HEK293 (cell line): ENCODE data around the gene PPP1R10.

Experiments
- CTCF ChIA-PET: fragments of 350-600 bp; formaldehyde crosslinking; extraction: SDS; loops from one replicate; lab custom pipeline; 2021; ENCODE audit warnings: antibody characterized with exemption; lab: Yijun Ruan, JAX
- POLR2A ChIA-PET: fragments of 300-600 bp; formaldehyde crosslinking; extraction: SDS; loops from one replicate; lab custom pipeline; 2020; ENCODE audit warnings: antibody characterized with exemption, inconsistent platforms; lab: Yijun Ruan, JAX
- H3K27ac ChIP-seq: fragments of 200-500 bp; sonication (Bioruptor generic); 2 replicates; pipeline ENCODE4 v1.5.1; 2014; ENCODE audit warnings: low read depth, low read length, control low read depth, inconsistent platforms; ENCODE audit errors: extremely low read depth
- H3K36me3 ChIP-seq, 2 experiments: fragments of 200-500 bp in 1 of 2; sonication (Bioruptor generic) in 1 of 2; 1 replicate in 1 of 2; 2 replicates in 1 of 2; pipeline ENCODE4 v1.5.1; 2014 to 2017; ENCODE audit warnings: inconsistent platforms in 2 of 2, low read length in 2 of 2; ENCODE audit not compliant: control insufficient read depth in 2 of 2, insufficient read depth in 1 of 2
- H3K4me1 ChIP-seq: fragments of 200-500 bp; sonication (Bioruptor generic); 2 replicates; pipeline ENCODE4 v1.5.1; 2014; ENCODE audit warnings: mild to moderate bottlenecking, low read length, inconsistent platforms; ENCODE audit not compliant: control insufficient read depth, insufficient read depth
- H3K4me3 ChIP-seq: 2 replicates; pipeline ENCODE4 v1.5.1; 2011; ENCODE audit warnings: low read depth, mild to moderate bottlenecking, control low read depth, low read length, moderate library complexity
- H3K9me3 ChIP-seq: fragments of 200-500 bp; sonication (Bioruptor generic); 2 replicates; pipeline ENCODE4 v1.5.1; 2014; ENCODE audit warnings: low read depth, low read length, inconsistent platforms; ENCODE audit not compliant: control insufficient read depth, insufficient read depth
- GLI4 ChIP-seq: fragments of 450-650 bp; formaldehyde crosslinking; IDR thresholded peaks from 2 replicates; pipeline ENCODE4 v1.5.1; 2016; ENCODE audit warnings: missing biosample characterization, missing genetic modification characterization
- HOXD13 ChIP-seq: sonication (generic); formaldehyde crosslinking; IDR thresholded peaks from 2 replicates; pipeline ENCODE4 v1.8.0; 2022; ENCODE audit warnings: missing genetic modification reagents, borderline replicate concordance
- ZFP37 ChIP-seq: fragments of 450-650 bp; formaldehyde crosslinking; IDR thresholded peaks from 2 replicates; pipeline ENCODE4 v1.5.1; 2016; ENCODE audit warnings: missing biosample characterization, missing genetic modification characterization
- ZFP41 ChIP-seq: fragments of 450-650 bp; formaldehyde crosslinking; IDR thresholded peaks from 2 replicates; pipeline ENCODE4 v1.5.1; 2016; ENCODE audit warnings: missing biosample characterization, missing genetic modification characterization, borderline replicate concordance
- ZNF184 ChIP-seq: fragments of 450-650 bp; IDR thresholded peaks from 2 replicates; pipeline ENCODE4 v1.5.1; 2018; ENCODE audit warnings: missing biosample characterization, mild to moderate bottlenecking, missing genetic modification characterization
- ZNF2 ChIP-seq: fragments of 450-650 bp; formaldehyde crosslinking; IDR thresholded peaks from 2 replicates; pipeline ENCODE4 v1.5.1; 2016; ENCODE audit warnings: missing biosample characterization, missing genetic modification characterization
- ZNF292 ChIP-seq: fragments of 450-650 bp; formaldehyde crosslinking; IDR thresholded peaks from 2 replicates; pipeline ENCODE4 v1.5.1; 2016; ENCODE audit warnings: low read depth, missing biosample characterization, missing genetic modification characterization, borderline replicate concordance
- ZNF449 ChIP-seq: fragments of 450-650 bp; formaldehyde crosslinking; IDR thresholded peaks from 2 replicates; pipeline ENCODE4 v1.5.1; 2017; ENCODE audit warnings: missing biosample characterization, mild to moderate bottlenecking, missing genetic modification characterization, moderate library complexity
- ZNF530 ChIP-seq: fragments of 450-650 bp; formaldehyde crosslinking; IDR thresholded peaks from 2 replicates; pipeline ENCODE4 v1.5.1; 2016; ENCODE audit warnings: low read depth, missing biosample characterization, missing genetic modification characterization
- ZNF555 ChIP-seq: fragments of 450-650 bp; formaldehyde crosslinking; conservative IDR thresholded peaks from 2 replicates; pipeline ENCODE4 v1.5.1; 2017; ENCODE audit warnings: missing biosample characterization, mild to moderate bottlenecking, missing genetic modification characterization, inconsistent platforms
- ZNF558 ChIP-seq: fragments of 450-650 bp; formaldehyde crosslinking; IDR thresholded peaks from 2 replicates; pipeline ENCODE4 v1.5.1; 2016; ENCODE audit warnings: missing biosample characterization, missing genetic modification characterization
- ZNF610 ChIP-seq: fragments of 450-650 bp; formaldehyde crosslinking; IDR thresholded peaks from 2 replicates; pipeline ENCODE4 v1.5.1; 2016; ENCODE audit warnings: missing biosample characterization, missing genetic modification characterization, borderline replicate concordance
- ZSCAN30 ChIP-seq: fragments of 450-650 bp; IDR thresholded peaks from 2 replicates; pipeline ENCODE4 v1.5.1; 2018; ENCODE audit warnings: missing biosample characterization, mild to moderate bottlenecking, missing genetic modification characterization, moderate library complexity
- TF ChIP-seq, protein P1 (sequence below): fragments of 450-650 bp; formaldehyde crosslinking; IDR thresholded peaks from 2 replicates; pipeline ENCODE4 v1.5.1; 2016; ENCODE audit warnings: missing biosample characterization, missing genetic modification characterization
- TF ChIP-seq, protein P2 (sequence below): fragments of 450-650 bp; formaldehyde crosslinking; IDR thresholded peaks from 2 replicates; pipeline ENCODE4 v1.5.1; 2017; ENCODE audit warnings: missing biosample characterization, missing genetic modification characterization
- TF ChIP-seq, protein P3 (sequence below): fragments of 450-650 bp; formaldehyde crosslinking; IDR thresholded peaks from 2 replicates; pipeline ENCODE4 v1.5.1; 2016; ENCODE audit warnings: missing biosample characterization, missing genetic modification characterization

Gene PPP1R10

DNA sequence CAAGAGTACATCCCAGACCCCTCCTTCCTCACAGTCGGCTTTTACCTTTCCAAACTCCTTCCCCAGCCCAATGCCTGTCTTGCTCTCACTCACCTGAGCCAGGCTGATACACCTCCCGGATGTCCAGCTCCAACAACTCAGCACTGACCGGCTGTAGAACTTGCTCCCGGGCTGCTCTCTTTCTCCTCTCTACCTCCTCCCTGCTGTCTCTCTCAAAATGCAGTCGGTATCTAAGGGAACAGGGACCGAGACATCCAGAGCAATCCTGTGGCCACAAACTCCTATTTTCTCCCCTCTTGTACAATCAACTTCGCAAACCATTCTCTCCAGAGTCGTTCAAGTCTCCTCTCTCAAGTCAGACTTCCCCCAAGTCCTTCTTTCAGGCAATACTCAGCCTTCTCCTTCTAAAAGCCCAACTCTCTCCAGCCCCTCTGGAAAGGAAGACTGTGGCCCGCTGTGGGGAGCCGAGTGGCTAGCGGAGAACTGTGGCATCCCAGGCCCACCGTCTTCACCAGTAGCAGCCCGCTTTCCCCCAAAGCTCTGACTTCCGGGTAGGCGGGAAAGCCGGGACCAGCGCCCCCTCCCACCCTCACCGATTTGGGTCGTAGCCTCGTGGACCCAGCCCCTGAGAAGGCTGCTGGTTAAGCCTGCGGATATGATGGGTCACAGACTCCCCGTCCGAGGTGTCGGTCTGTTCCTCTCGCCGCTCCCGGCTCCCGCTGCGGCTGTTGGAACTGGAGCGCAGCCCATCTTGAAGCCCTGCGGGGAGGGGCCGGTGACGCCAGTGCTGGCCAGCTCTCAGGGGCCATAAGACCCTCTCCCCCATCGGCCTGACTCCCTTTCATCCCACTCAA lies 61.9 kb downstream of the PPP1R10 start (continued):
- TF ChIP-seq, protein P1, sequence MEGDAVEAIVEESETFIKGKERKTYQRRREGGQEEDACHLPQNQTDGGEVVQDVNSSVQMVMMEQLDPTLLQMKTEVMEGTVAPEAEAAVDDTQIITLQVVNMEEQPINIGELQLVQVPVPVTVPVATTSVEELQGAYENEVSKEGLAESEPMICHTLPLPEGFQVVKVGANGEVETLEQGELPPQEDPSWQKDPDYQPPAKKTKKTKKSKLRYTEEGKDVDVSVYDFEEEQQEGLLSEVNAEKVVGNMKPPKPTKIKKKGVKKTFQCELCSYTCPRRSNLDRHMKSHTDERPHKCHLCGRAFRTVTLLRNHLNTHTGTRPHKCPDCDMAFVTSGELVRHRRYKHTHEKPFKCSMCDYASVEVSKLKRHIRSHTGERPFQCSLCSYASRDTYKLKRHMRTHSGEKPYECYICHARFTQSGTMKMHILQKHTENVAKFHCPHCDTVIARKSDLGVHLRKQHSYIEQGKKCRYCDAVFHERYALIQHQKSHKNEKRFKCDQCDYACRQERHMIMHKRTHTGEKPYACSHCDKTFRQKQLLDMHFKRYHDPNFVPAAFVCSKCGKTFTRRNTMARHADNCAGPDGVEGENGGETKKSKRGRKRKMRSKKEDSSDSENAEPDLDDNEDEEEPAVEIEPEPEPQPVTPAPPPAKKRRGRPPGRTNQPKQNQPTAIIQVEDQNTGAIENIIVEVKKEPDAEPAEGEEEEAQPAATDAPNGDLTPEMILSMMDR (tag by site-specific recombination), result peak; percentile 26; the same call in 1 of the 2 replicates

- ChIA-PET CTCF (interaction anchor here (0.6 to 9.2 kb wide), 11 partner anchors 11 to 515 kb away, joined by 3 to 175 read pairs (median 3); no protein-coding TSS in a partner anchor), POLR2A (interaction anchor here (1.3 to 3.9 kb wide), 4 partner anchors 9 to 61 kb away, joined by 3 to 23 read pairs (median 8); partner anchors contain the start of gene ABCF1)
- Histone ChIP-seq H3K36me3 (peaks cover 30 to 63% of the 10 kb centered on the region in 2 experiments), H3K4me1 (0 out of 2 replicates have a peak, but pooled peaks cover 3% of the 10 kb centered on the region), H3K9me3 (no peaks in the 10 kb centered on the region), H3K27ac (no peak overlapping the region), H3K4me3 (no peak overlapping the region)
- TF ChIP-seq, protein P2, sequence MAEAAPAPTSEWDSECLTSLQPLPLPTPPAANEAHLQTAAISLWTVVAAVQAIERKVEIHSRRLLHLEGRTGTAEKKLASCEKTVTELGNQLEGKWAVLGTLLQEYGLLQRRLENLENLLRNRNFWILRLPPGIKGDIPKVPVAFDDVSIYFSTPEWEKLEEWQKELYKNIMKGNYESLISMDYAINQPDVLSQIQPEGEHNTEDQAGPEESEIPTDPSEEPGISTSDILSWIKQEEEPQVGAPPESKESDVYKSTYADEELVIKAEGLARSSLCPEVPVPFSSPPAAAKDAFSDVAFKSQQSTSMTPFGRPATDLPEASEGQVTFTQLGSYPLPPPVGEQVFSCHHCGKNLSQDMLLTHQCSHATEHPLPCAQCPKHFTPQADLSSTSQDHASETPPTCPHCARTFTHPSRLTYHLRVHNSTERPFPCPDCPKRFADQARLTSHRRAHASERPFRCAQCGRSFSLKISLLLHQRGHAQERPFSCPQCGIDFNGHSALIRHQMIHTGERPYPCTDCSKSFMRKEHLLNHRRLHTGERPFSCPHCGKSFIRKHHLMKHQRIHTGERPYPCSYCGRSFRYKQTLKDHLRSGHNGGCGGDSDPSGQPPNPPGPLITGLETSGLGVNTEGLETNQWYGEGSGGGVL (tag by site-specific recombination), result no peak
- no peak for TF ChIP-seq ZNF555 (tag by site-specific recombination)
- TF ChIP-seq ZFP37 (tag by site-specific recombination), result no peak
- TF ChIP-seq ZNF292 (tag by site-specific recombination), result no peak
- no peak for TF ChIP-seq ZNF530 (tag by site-specific recombination)
- no peak for TF ChIP-seq ZNF558 (tag by site-specific recombination)
- no peak for TF ChIP-seq ZNF449 (tag by site-specific recombination)
- TF ChIP-seq ZNF2 (tag by site-specific recombination), result no peak
- TF ChIP-seq ZNF610, result no peak
- TF ChIP-seq, protein P3, sequence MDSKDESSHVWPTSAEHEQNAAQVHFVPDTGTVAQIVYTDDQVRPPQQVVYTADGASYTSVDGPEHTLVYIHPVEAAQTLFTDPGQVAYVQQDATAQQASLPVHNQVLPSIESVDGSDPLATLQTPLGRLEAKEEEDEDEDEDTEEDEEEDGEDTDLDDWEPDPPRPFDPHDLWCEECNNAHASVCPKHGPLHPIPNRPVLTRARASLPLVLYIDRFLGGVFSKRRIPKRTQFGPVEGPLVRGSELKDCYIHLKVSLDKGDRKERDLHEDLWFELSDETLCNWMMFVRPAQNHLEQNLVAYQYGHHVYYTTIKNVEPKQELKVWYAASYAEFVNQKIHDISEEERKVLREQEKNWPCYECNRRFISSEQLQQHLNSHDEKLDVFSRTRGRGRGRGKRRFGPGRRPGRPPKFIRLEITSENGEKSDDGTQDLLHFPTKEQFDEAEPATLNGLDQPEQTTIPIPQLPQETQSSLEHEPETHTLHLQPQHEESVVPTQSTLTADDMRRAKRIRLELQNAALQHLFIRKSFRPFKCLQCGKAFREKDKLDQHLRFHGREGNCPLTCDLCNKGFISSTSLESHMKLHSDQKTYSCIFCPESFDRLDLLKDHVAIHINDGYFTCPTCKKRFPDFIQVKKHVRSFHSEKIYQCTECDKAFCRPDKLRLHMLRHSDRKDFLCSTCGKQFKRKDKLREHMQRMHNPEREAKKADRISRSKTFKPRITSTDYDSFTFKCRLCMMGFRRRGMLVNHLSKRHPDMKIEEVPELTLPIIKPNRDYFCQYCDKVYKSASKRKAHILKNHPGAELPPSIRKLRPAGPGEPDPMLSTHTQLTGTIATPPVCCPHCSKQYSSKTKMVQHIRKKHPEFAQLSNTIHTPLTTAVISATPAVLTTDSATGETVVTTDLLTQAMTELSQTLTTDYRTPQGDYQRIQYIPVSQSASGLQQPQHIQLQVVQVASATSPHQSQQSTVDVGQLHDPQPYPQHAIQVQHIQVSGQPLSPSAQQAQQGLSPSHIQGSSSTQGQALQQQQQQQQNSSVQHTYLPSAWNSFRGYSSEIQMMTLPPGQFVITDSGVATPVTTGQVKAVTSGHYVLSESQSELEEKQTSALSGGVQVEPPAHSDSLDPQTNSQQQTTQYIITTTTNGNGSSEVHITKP (tag by site-specific recombination), result no peak
- no peak for TF ChIP-seq HOXD13
- TF ChIP-seq ZSCAN30 (tag by site-specific recombination), result no peak
- no peak for TF ChIP-seq ZNF184
- no peak for TF ChIP-seq GLI4 (tag by site-specific recombination)
- TF ChIP-seq ZFP41 (tag by site-specific recombination), result no peak
Observed at GRCh38 chr6:30554404-30554803, 62.6 kb downstream of the PPP1R10 start.
